HFFc6 (cell line): ENCODE data around the gene MOK. TPM values are rescaled to one million over a fixed set of nuclear protein-coding genes. Genes with fewer than 3 reads are reported as not detected.
"Not testable (repeated sequence)": the region's sequence is repeated elsewhere in the genome, so short reads cannot be mapped to it uniquely, and the experiment has no call there.

Experiments
- DNase-seq: peaks from one replicate; pipeline ENCODE4 v3.0.0-alpha.2; 2018
- H3K27ac Mint-ChIP-seq: 2 replicates; pipeline ENCODE4 v1.8.0; 2020; ENCODE audit warnings: mild to moderate bottlenecking, mixed read lengths
- H3K27me3 Mint-ChIP-seq: 2 replicates; pipeline ENCODE4 v1.8.0; 2021; ENCODE audit warnings: mild to moderate bottlenecking, moderate library complexity, mixed read lengths; ENCODE audit not compliant: insufficient read depth
- H3K36me3 Mint-ChIP-seq: 2 replicates; pipeline ENCODE4 v1.8.0; 2021; ENCODE audit warnings: low read depth, mixed read lengths
- H3K4me1 Mint-ChIP-seq: 2 replicates; pipeline ENCODE4 v1.8.0; 2020; ENCODE audit warnings: low read depth, mixed read lengths
- H3K4me3 Mint-ChIP-seq: 2 replicates; pipeline ENCODE4 v1.8.0; 2020; ENCODE audit warnings: mild to moderate bottlenecking, moderate library complexity, mixed read lengths
- H3K9me3 Mint-ChIP-seq: 2 replicates; pipeline ENCODE4 v1.8.0; 2020; ENCODE audit warnings: mild to moderate bottlenecking, mixed read lengths
- CTCF ChIP-seq: fragments of 200-600 bp; sonication (generic); IDR thresholded peaks from 2 replicates; pipeline ENCODE4 v1.5.0; 2021; ENCODE audit warnings: antibody characterized with exemption, mild to moderate bottlenecking
- total RNA-seq, 6 experiments: library from RNA; stranded (reverse); fragmentation: NEBNext Ultra II Directional; extraction: Animal tissue kit (Norgen Biotek cat#: 25700); gene quantifications; 2 replicates in 1 of 6; 3 replicates in 5 of 6; pipeline ENCODE4 v1.2.3, GENCODE V29; 2021

Gene MOK
- total RNA-seq, 6 experiments from 2014 or later: 11.5 to 18.7 (median 14.8) TPM

DNA sequence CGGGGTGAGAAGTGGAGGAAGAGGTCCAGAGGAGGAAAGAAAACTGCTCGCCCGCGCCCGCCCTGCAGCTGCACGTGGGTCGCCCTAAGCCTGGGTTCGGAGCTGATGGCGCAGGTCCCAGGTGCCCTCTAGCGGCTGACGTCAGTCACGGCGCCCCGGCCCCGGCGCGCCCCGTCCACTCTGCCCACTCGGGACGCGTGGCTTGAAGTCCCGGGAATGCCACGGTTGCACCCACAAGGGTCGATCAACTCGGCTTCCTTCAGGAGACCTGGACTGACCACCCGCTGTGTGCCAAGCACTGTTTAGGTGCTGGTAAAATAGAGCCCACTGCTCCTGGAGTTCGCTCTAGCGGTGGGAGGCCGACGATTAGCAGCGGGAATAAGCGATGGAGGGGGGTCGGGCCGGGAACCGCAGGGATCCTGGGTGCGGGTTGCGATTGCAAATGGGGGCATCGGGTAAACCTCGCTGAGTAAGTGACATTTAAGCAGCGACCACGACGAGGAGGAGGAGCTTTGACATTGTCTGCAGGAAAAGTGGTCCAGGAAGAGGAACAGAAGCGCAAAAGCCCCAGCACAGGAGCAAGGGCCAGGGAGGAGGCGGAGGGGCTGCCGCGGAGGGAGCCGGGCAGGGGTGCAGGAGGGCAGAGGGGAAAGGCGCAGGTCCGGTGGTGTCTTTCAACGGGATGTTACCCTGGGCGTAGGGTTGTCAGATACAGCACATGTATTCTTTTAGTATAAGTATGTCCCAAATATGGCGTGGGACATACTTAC is 9.5 kb upstream of the MOK start:
- Mint-ChIP-seq H3K27me3 (peaks cover 7% of the 10 kb centered on the region), H3K9me3 (no peaks in the 10 kb centered on the region), H3K4me3 (peak overlapping the region; percentile 85), H3K27ac (peak overlapping the region; percentile 66), H3K4me1 (peaks cover 58% of the 10 kb centered on the region), H3K36me3 (no peaks in the 10 kb centered on the region)
- peak; percentile 99 for TF ChIP-seq CTCF
- DNase-seq: peak; percentile 69

GRCh38 chr14:102303664-102304063 is 1.3 kb downstream of the MOK start:
- Mint-ChIP-seq H3K36me3 (peaks cover 7% of the 10 kb centered on the region), H3K27ac (peak overlapping the region; percentile 99), H3K9me3 (peaks cover 2% of the 10 kb centered on the region; the same call in 1 of the 2 replicates), H3K27me3 (no peaks in the 10 kb centered on the region; the same call in none of the 2 replicates), H3K4me1 (peaks cover 27% of the 10 kb centered on the region), H3K4me3 (peak overlapping the region; percentile 97)
- DNase-seq: no peak
- no peak for TF ChIP-seq CTCF

- not testable (repeated sequence) for H3K27ac Mint-ChIP-seq, H3K9me3 Mint-ChIP-seq, H3K27me3 Mint-ChIP-seq, H3K4me3 Mint-ChIP-seq, DNase-seq
- H3K36me3 Mint-ChIP-seq: peaks cover 13% of the 10 kb centered on the region
- H3K4me1 Mint-ChIP-seq: peaks cover 42% of the 10 kb centered on the region
Observed at GRCh38 chr14:102298303-102299070, 6.5 kb downstream of the MOK start.

DNA sequence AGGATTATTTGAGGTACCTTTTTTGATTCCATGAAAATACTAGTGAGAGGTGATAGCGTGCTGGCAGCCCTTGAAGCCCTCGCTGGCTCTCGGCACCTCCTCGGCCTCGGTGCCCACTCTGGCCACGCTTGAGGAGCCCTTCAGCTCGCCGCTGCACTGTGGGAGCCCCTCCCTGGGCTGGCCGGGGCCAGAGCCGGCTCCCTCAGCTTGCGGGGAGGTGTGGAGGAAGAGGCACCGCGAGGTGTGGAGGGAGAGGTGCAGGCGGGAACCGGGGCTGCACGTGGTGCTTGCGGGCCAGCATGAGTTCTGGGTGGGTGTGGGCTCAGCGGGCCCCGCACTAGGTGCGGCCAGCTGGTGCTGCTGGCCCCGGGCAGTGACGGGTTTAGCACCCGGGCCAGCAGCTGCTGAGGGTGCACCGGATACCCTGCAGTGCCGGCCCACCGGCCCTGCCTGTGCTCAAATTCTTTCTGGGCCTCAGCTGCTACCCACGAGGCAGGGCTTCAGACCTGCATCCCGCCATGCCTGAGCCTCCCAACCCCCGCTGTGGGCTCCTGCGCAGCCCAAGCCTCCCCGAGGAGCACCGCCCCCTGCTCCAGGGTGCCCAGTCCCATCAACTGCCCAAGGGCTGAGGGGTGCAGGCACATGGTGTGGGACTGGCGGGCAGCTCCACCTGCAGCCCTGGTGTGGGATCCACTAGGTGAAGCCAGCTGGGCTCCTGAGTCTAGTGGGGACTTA is 7.4 kb downstream of the MOK start:
- no peak for DNase-seq
- H3K27me3 Mint-ChIP-seq: no peaks in the 10 kb centered on the region; the same call in none of the 2 replicates
- H3K36me3 Mint-ChIP-seq: peaks cover 13% of the 10 kb centered on the region
- H3K27ac Mint-ChIP-seq: no peak overlapping the region
- no peak overlapping the region for H3K4me3 Mint-ChIP-seq
- H3K4me1 Mint-ChIP-seq: peaks cover 33% of the 10 kb centered on the region
- no peak for TF ChIP-seq CTCF
- peaks cover 8% of the 10 kb centered on the region; the same call in 1 of the 2 replicates for H3K9me3 Mint-ChIP-seq

GRCh38 chr14:102295270-102295669 is 9.7 kb downstream of the MOK start:
- peaks cover 13% of the 10 kb centered on the region for H3K36me3 Mint-ChIP-seq
- peak overlapping the region; percentile 55 for H3K4me3 Mint-ChIP-seq
- DNase-seq: peak; percentile 35

More at GRCh38 chr14:102295270-102295669, 9.7 kb downstream of the MOK start:
- Mint-ChIP-seq H3K27me3 (no peaks in the 10 kb centered on the region; the same call in 1 of the 2 replicates), H3K27ac (peak overlapping the region; percentile 78), H3K9me3 (peaks cover 8% of the 10 kb centered on the region; the same call in 1 of the 2 replicates), H3K4me1 (peaks cover 28% of the 10 kb centered on the region)
- peak; percentile 77 for TF ChIP-seq CTCF
